GF-D8 (cell line): ENCODE measurements around the gene SLCO1A2.
"Not testable (repeated sequence)": the region's sequence is repeated elsewhere in the genome, so short reads cannot be mapped to it uniquely, and the experiment has no call there.

Experiments used
- DNase-seq: peaks from one replicate; lab custom pipeline; 2025; lab: John Stamatoyannopoulos, UW

SLCO1A2 gene

GRCh38 chr12:21334771-21335325, at the start of gene SLCO1A2:
Gene SLCO1A2, minus strand, starts transcription at chr12:21334917. Its CDS starts 270 bp downstream, at chr12:21334647.
- DNase-seq = no peak

GRCh38 chr12:21384261-21384660, 49.5 kb upstream of the SLCO1A2 start:
- DNase-seq = no peak

- not testable (repeated sequence) for DNase-seq
Measured at GRCh38 chr12:21381320-21381719, 46.6 kb upstream of the SLCO1A2 start.

GRCh38 chr12:21379218-21379617, 44.5 kb upstream of the SLCO1A2 start:
- no peak for DNase-seq

- DNase-seq = no peak
Measured at GRCh38 chr12:21372602-21373001, 37.9 kb upstream of the SLCO1A2 start, which contains the start of gene IAPP. Gene IAPP, plus strand, starts transcription at chr12:21372902. Its CDS starts 450 bp downstream, at chr12:21373352.

GRCh38 chr12:21370845-21371449, 36.2 kb upstream of the SLCO1A2 start:
- no peak for DNase-seq

GRCh38 chr12:21369141-21369980, 34.6 kb upstream of the SLCO1A2 start:
- no peak for DNase-seq

- not testable (repeated sequence) for DNase-seq
Measured at GRCh38 chr12:21360632-21361031, 25.9 kb upstream of the SLCO1A2 start.

GRCh38 chr12:21354641-21355040, 19.9 kb upstream of the SLCO1A2 start:
- no peak for DNase-seq

- no peak for DNase-seq
Measured at GRCh38 chr12:21353948-21354347, 19.2 kb upstream of the SLCO1A2 start.

- DNase-seq = no peak
Measured at GRCh38 chr12:21353487-21353886, 18.8 kb upstream of the SLCO1A2 start.

GRCh38 chr12:21350975-21351374, 16.3 kb upstream of the SLCO1A2 start:
- no peak for DNase-seq

GRCh38 chr12:21346542-21347205, 12.0 kb upstream of the SLCO1A2 start:
- DNase-seq = no peak

GRCh38 chr12:21343636-21344035, 8.9 kb upstream of the SLCO1A2 start:
- no peak for DNase-seq

- no peak for DNase-seq
Measured at GRCh38 chr12:21341769-21342168, 7.1 kb upstream of the SLCO1A2 start.

GRCh38 chr12:21340403-21340802, 5.7 kb upstream of the SLCO1A2 start:
- DNase-seq = no peak

- DNase-seq = no peak
Measured at GRCh38 chr12:21339921-21340320, 5.2 kb upstream of the SLCO1A2 start.

GRCh38 chr12:21337959-21338744, 3.4 kb upstream of the SLCO1A2 start:
- DNase-seq = no peak

GRCh38 chr12:21337453-21337852, 2.7 kb upstream of the SLCO1A2 start:
- no peak for DNase-seq

- no peak for DNase-seq
Measured at GRCh38 chr12:21336656-21337055, 1.9 kb upstream of the SLCO1A2 start.

- DNase-seq = no peak
Measured at GRCh38 chr12:21330682-21331253, 3.9 kb downstream of the SLCO1A2 start.
